Heart left ventricle (tissue), 16 donors: ENCODE results near the gene GNAO1. TPM values are rescaled to one million over a fixed set of nuclear protein-coding genes. Genes with fewer than 3 reads are reported as not detected.
A peak's percentile ranks its signal among the peaks of the same experiment; 100 is the strongest.

Source experiments
- ATAC-seq, 4 donors: fragments of 200-7000 bp; cut with Tn5 transposase; one replicate each; pipeline ENCODE4 v1.9.1; 2020 to 2022; ENCODE audit warnings: moderate library complexity in 4 of 4, mild to moderate bottlenecking in 3 of 4, moderate number of reproducible peaks in 1 of 4
- DNase-seq, 5 donors: peaks; one replicate each; pipeline ENCODE4 v3.0.0-alpha.2; 2020
- H3K27ac ChIP-seq, 12 donors: fragments of 200-600 bp; sonication (generic) in 4 of 12; one replicate each; pipeline versions ENCODE4 v1.5.0 to v1.8.0; 2016 to 2022; ENCODE audit warnings: mild to moderate bottlenecking in 2 of 12
- H3K27me3 ChIP-seq, 9 donors: fragments of 200-600 bp; sonication (generic) in 2 of 9; one replicate each; pipeline versions ENCODE4 v1.5.1 to v1.8.0; 2016 to 2022; ENCODE audit warnings: mild to moderate bottlenecking in 3 of 9
- H3K36me3 ChIP-seq, 9 donors: fragments of 200-600 bp; sonication (generic) in 2 of 9; one replicate each; pipeline versions ENCODE4 v1.5.0 to v1.8.0; 2018 to 2022; ENCODE audit warnings: mild to moderate bottlenecking in 2 of 9
- H3K4me1 ChIP-seq, 12 donors: fragments of 200-600 bp; sonication (generic) in 4 of 12; one replicate each; pipeline versions ENCODE4 v1.5.0 to v1.8.0; 2016 to 2022; ENCODE audit warnings: mild to moderate bottlenecking in 3 of 12
- H3K4me3 ChIP-seq, 12 donors: fragments of 200-600 bp; sonication (generic) in 4 of 12; one replicate each; pipeline versions ENCODE4 v1.5.0 to v1.8.0; 2017 to 2022; ENCODE audit warnings: mild to moderate bottlenecking in 9 of 12, moderate library complexity in 4 of 12
- H3K9me3 ChIP-seq, 12 donors: fragments of 200-600 bp; sonication (generic) in 4 of 12; one replicate each; pipeline versions ENCODE4 v1.5.0 to v1.8.0; 2016 to 2022; ENCODE audit warnings: mild to moderate bottlenecking in 1 of 12
- POLR2A ChIP-seq, 2 donors: fragments of 450-650 bp; IDR thresholded peaks; one replicate each; pipeline ENCODE4 v1.6.1; 2017; ENCODE audit warnings: antibody characterized with exemption in 2 of 2, mild to moderate bottlenecking in 2 of 2, moderate library complexity in 2 of 2
- WGBS, 4 donors: extraction: QIAGEN DNeasy Blood & Tissue Kit in 2 of 4; methylation state at CpG; one replicate each; pipeline versions ENCODE4 v1.1.5 to v1.1.7; 2013 to 2018; 5-methylcytosine and 5-hydroxymethylcytosine counted together
- intact Hi-C, 10 donors: fragments of 100-400 bp; cut with DNase I; formaldehyde crosslinking; loops; one replicate each; pipeline versions ENCODE4 v1.11.1 to v1.14.2; 2022
- polyA plus RNA-seq, 2 donors: library from polyadenylated mRNA; stranded (reverse); fragments of 200-250 nt; gene quantifications; one replicate each; pipeline ENCODE4 v1.2.3, GENCODE V29; 2013
- total RNA-seq, 9 donors: library from RNA; depleted of rRNA in 2 of 9; stranded (reverse); fragments of >200 nt in 2 of 9; fragmentation: NEBNext Ultra II Directional in 3 of 9; extraction: Animal tissue kit (Norgen Biotek cat#: 25700) in 3 of 9; gene quantifications; one replicate each; pipeline versions ENCODE4 v1.1.0 to v1.2.4, GENCODE V29; 2016 to 2023
- TF ChIP-seq, protein P1 (sequence below), 12 donors: fragments of 200-600 bp; sonication (generic) in 4 of 12; IDR thresholded peaks; one replicate each; pipeline versions ENCODE4 v1.5.0 to v1.8.0; 2018 to 2022; ENCODE audit warnings: antibody characterized with exemption in 12 of 12, mild to moderate bottlenecking in 5 of 12
- donor health status: ischemic (EF 13 %, LVEDD 7.1; RV severe dilation, severe dysfunction).
- donor health status: healthy with polysubstance abuse.
- donor health status: DM: no; HTN: yes; CAD: no.
- donor health status: DM: no; HTN: no; CAD: no.
- donor health status: ischemic (EF 25% LVEDD 6.9; RV normal size, moderate dysfunction).
- donor health status: ischemic (EF 25% LVEDD 5.7; RV mildly dilated, moderate dysfunction).
- donor health status: healthy.
- donor health status: DM: yes; HTN: yes; CAD: no.
- donor health status: ischemic (EF 35%, LVEDD 5.7; RV mildly dilated, moderate dysfunction).
- donor health status: nonischemic (EF 11% LVEDD 7.7; RV severe dilation, severe dysfunction).
- donor health status: DM: yes; HTN: yes; CAD: no.
- donor health status: PGD.
- donor health status: ischemic (EF 29% LVEDD 5.4; RV normal size, mild dysfunction).
- donor health status: nonischemic (EF 23%, LVEDD 6.1; RV moderate dilation, normal function).

Gene GNAO1
- total and polyA plus RNA-seq, 11 donors = 1.4 to 26.8 (median 12.0) TPM

DNA sequence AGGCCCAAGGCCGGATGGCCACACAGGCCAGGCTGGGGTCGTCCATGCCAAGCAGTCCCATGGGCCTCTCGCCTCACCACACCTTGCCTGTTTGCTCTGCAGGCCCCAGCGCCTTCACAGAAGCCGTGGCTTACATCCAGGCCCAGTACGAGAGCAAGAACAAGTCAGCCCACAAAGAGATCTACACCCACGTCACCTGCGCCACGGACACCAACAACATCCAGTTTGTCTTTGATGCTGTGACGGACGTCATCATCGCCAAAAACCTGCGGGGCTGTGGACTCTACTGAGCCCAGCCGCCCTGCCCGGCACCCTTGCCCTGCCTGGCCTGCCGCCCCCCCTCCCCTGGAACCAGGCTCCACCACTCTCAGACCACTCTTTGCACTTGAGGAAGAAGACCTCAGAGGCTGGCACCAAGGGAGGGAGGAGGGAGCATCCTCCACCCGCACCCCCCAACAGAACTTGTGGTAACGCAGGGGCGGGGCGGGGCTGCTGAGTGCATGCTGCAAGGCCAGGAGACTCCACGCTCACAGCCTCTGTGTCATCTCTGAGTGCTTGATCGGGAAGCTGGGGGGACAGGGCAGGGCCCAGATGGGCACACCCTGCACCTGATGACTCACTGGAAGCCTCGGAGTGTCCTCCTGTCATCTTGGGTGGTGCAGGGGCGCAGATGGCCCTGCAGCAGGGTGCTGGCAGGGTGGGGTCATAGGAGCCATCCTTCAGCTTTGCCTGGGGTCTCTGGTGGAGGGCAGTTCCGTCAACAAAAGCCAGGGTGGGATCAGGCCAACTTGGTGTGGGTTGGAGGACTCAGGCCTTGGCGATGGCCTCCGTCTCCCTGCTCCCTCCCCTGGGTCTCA is 152.6 kb downstream of the GNAO1 start:
- intact Hi-C loops = no loop called here
- ATAC-seq (no peak), DNase-seq (peak in 1 of 5 donors; percentile 56)
- no peak overlapping the region for H3K27ac ChIP-seq
- H3K4me3 ChIP-seq = no peak overlapping the region
- TF ChIP-seq POLR2A (IDR thresholded peaks at IDR 0.05) = no peak
- TF ChIP-seq, protein P1, sequence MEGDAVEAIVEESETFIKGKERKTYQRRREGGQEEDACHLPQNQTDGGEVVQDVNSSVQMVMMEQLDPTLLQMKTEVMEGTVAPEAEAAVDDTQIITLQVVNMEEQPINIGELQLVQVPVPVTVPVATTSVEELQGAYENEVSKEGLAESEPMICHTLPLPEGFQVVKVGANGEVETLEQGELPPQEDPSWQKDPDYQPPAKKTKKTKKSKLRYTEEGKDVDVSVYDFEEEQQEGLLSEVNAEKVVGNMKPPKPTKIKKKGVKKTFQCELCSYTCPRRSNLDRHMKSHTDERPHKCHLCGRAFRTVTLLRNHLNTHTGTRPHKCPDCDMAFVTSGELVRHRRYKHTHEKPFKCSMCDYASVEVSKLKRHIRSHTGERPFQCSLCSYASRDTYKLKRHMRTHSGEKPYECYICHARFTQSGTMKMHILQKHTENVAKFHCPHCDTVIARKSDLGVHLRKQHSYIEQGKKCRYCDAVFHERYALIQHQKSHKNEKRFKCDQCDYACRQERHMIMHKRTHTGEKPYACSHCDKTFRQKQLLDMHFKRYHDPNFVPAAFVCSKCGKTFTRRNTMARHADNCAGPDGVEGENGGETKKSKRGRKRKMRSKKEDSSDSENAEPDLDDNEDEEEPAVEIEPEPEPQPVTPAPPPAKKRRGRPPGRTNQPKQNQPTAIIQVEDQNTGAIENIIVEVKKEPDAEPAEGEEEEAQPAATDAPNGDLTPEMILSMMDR (IDR thresholded peaks at IDR 0.05) = no peak
- H3K4me1 ChIP-seq = no peaks in the 10 kb centered on the region
- WGBS, 4 donors = 89 to 95% (median 92%) methylated on average over 23 to 27 of the region's 27 CpGs
- peaks cover 0 to 14% (median 0%) of the 10 kb centered on the region in 9 donors for H3K36me3 ChIP-seq
- H3K9me3 ChIP-seq = no peaks in the 10 kb centered on the region
- H3K27me3 ChIP-seq = no peaks in the 10 kb centered on the region

GRCh38 chr16:56344518-56345405 is 153.5 kb downstream of the GNAO1 start:
- intact Hi-C loops = no loop called here
- Histone ChIP-seq H3K27me3 (no peaks in the 10 kb centered on the region), H3K9me3 (no peaks in the 10 kb centered on the region), H3K36me3 (peaks cover 0 to 14% (median 0%) of the 10 kb centered on the region in 9 donors), H3K27ac (no peak overlapping the region), H3K4me3 (no peak overlapping the region), H3K4me1 (no peaks in the 10 kb centered on the region)
- DNase-seq = peak in 2 of 5 donors; percentile 12 to 40
- ATAC-seq = no peak
- TF ChIP-seq POLR2A (IDR thresholded peaks at IDR 0.05) = no peak
- TF ChIP-seq, protein P1 (IDR thresholded peaks at IDR 0.05) = no peak
- WGBS, 4 donors = 82 to 91% (median 83%) methylated on average over 12 to 18 of the region's 18 CpGs

DNA sequence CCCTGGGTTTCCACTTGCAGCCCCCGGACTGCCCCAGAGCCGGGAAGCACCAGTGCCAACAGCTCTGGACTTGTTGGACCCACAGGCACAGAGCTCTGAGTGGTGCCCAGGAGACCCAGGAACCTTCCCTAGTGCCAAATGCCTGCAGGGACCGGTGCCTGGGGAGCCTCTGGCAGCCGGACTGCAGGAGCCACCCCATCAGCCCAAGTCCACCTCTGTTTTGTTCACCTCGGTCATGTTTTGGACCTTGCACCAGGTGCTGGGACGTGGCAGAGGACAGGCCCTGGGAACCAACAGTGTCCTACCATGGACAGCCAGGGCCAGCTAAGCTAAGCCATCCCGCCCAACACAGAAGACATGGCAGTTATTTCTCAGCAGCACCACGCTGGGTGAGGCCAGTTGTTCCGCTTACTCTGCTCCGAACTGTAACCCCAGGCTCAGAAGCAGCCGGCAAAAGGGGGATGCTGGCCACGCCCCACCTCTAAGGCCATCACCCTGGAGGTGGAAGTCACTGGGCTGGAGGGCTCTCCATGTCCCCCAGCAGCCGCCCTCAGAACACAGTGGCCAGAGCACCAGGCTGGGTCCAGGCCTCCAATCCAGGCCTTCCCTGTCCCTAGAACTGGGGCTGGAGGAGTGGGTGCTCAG is 154.2 kb downstream of the GNAO1 start:
- ATAC-seq (no peak), DNase-seq (peak in 2 of 5 donors; percentile 13 to 47)
- Histone ChIP-seq H3K4me3 (no peak overlapping the region), H3K27ac (no peak overlapping the region), H3K27me3 (no peaks in the 10 kb centered on the region), H3K4me1 (no peaks in the 10 kb centered on the region), H3K36me3 (peaks cover 0 to 14% (median 0%) of the 10 kb centered on the region in 9 donors), H3K9me3 (no peaks in the 10 kb centered on the region)
- intact Hi-C loops = no loop called here
- TF ChIP-seq, protein P1 (IDR thresholded peaks at IDR 0.05) = no peak
- TF ChIP-seq POLR2A (IDR thresholded peaks at IDR 0.05) = no peak
- 93 to 99% (median 95%) methylated on average over 10 to 13 of the region's 13 CpGs for WGBS, 4 donors
